22Rv1 (cell line): ENCODE data around the gene CACNA2D2.

Experiments used
- ZFX ChIP-seq: fragments of 450-650 bp; IDR thresholded peaks from 2 replicates; pipeline ENCODE4 v1.6.1; 2017; ENCODE audit warnings: antibody characterized with exemption, borderline replicate concordance
- TF ChIP-seq, protein P1 (sequence below): fragments of 450-650 bp; IDR thresholded peaks from 2 replicates; pipeline ENCODE4 v1.5.1; 2017; ENCODE audit warnings: mild to moderate bottlenecking

DNA sequence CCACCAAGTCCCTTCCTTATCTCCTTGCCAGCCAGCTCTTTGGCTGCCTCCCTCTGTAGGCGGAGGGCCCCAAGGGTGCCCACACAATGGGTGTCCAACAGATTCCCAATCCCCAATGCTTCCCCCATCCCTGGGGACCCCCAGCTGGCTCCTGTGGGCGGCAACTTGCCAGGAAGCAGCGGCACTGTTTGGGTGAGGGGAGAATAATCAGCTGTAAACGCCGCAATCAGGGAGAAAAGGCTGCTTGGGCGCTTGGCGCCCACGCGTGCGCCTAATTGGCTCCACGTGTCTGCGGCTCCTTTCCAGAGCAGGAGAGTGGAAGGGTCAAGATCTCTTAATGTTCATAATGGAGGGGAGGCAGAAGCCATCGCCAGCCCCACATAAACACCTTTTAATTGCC lies 76.2 kb downstream of the CACNA2D2 start:
- TF ChIP-seq, protein P1, sequence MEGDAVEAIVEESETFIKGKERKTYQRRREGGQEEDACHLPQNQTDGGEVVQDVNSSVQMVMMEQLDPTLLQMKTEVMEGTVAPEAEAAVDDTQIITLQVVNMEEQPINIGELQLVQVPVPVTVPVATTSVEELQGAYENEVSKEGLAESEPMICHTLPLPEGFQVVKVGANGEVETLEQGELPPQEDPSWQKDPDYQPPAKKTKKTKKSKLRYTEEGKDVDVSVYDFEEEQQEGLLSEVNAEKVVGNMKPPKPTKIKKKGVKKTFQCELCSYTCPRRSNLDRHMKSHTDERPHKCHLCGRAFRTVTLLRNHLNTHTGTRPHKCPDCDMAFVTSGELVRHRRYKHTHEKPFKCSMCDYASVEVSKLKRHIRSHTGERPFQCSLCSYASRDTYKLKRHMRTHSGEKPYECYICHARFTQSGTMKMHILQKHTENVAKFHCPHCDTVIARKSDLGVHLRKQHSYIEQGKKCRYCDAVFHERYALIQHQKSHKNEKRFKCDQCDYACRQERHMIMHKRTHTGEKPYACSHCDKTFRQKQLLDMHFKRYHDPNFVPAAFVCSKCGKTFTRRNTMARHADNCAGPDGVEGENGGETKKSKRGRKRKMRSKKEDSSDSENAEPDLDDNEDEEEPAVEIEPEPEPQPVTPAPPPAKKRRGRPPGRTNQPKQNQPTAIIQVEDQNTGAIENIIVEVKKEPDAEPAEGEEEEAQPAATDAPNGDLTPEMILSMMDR = no peak
- no peak for TF ChIP-seq ZFX
